Subcutaneous abdominal adipose tissue (tissue), 5 donors: ENCODE measurements around the gene IQCK.
A peak's percentile ranks its signal among the peaks of the same experiment; 100 is the strongest.

Experiments
- H3K27ac ChIP-seq: one replicate; pipeline ENCODE4 v1.7.0; 2013; ENCODE audit warnings: low read depth, mild to moderate bottlenecking, inconsistent platforms, low read length, moderate library complexity
- H3K27me3 ChIP-seq, 5 donors: one replicate each; pipeline ENCODE4 v1.7.0; 2013; ENCODE audit warnings: low read length in 5 of 5, inconsistent platforms in 1 of 5; ENCODE audit not compliant: control insufficient read depth in 5 of 5, insufficient read depth in 4 of 5
- H3K36me3 ChIP-seq, 5 donors: one replicate each; pipeline ENCODE4 v1.7.0; 2013; ENCODE audit warnings: low read length in 5 of 5; ENCODE audit not compliant: control insufficient read depth in 5 of 5, insufficient read depth in 5 of 5
- H3K4me1 ChIP-seq, 5 donors: one replicate each; pipeline ENCODE4 v1.7.0; 2013; ENCODE audit warnings: low read length in 5 of 5, mild to moderate bottlenecking in 3 of 5, moderate library complexity in 1 of 5; ENCODE audit not compliant: control insufficient read depth in 5 of 5, insufficient read depth in 5 of 5
- H3K4me3 ChIP-seq, 5 donors: one replicate each; pipeline ENCODE4 v1.7.0; 2013; ENCODE audit warnings: low read length in 5 of 5, low read depth in 1 of 5
- H3K9ac ChIP-seq, 5 donors: one replicate each; pipeline ENCODE4 v1.7.0; 2013; ENCODE audit warnings: low read length in 5 of 5, mild to moderate bottlenecking in 4 of 5, moderate library complexity in 3 of 5
- H3K9me3 ChIP-seq, 5 donors: one replicate each; pipeline ENCODE4 v1.7.0; 2013; ENCODE audit warnings: low read length in 5 of 5; ENCODE audit not compliant: control insufficient read depth in 5 of 5
- donor health status: healthy.
- donor health status: healthy.
- donor health status: healthy.
- donor health status: healthy.
- donor health status: healthy.

Gene IQCK

GRCh38 chr16:19707569-19708295 is 10.3 kb upstream of the IQCK start:
- H3K9me3 ChIP-seq: no peaks in the 10 kb centered on the region
- no peak overlapping the region for H3K9ac ChIP-seq
- H3K27ac ChIP-seq: no peak overlapping the region
- H3K27me3 ChIP-seq: no peaks in the 10 kb centered on the region
- no peak overlapping the region for H3K4me3 ChIP-seq
- peaks cover 8 to 66% (median 34%) of the 10 kb centered on the region in 5 donors for H3K4me1 ChIP-seq
- H3K36me3 ChIP-seq: peaks cover 0 to 57% (median 49%) of the 10 kb centered on the region in 5 donors

GRCh38 chr16:19708296-19709205 is 9.5 kb upstream of the IQCK start:
- H3K9me3 ChIP-seq: no peaks in the 10 kb centered on the region
- peaks cover 8 to 62% (median 31%) of the 10 kb centered on the region in 5 donors for H3K4me1 ChIP-seq
- no peak overlapping the region for H3K4me3 ChIP-seq
- H3K9ac ChIP-seq: no peak overlapping the region
- H3K27me3 ChIP-seq: no peaks in the 10 kb centered on the region
- H3K36me3 ChIP-seq: peaks cover 0 to 58% (median 47%) of the 10 kb centered on the region in 5 donors
- H3K27ac ChIP-seq: no peak overlapping the region

- H3K4me3 ChIP-seq: no peak overlapping the region
- no peak overlapping the region for H3K9ac ChIP-seq
- H3K27ac ChIP-seq: peak overlapping the region; percentile 60
- no peaks in the 10 kb centered on the region for H3K9me3 ChIP-seq
- H3K27me3 ChIP-seq: no peaks in the 10 kb centered on the region
- peaks cover 0 to 65% (median 44%) of the 10 kb centered on the region in 5 donors for H3K36me3 ChIP-seq
- H3K4me1 ChIP-seq: peaks cover 4 to 52% (median 21%) of the 10 kb centered on the region in 5 donors
These were observed 8.5 kb upstream of the IQCK start for GRCh38 chr16:19709381-19710136.

GRCh38 chr16:19710191-19710908 is 7.7 kb upstream of the IQCK start:
- no peak overlapping the region for H3K9ac ChIP-seq
- H3K27me3 ChIP-seq: no peaks in the 10 kb centered on the region
- H3K36me3 ChIP-seq: peaks cover 0 to 59% (median 38%) of the 10 kb centered on the region in 5 donors
- peaks cover 0 to 44% (median 13%) of the 10 kb centered on the region in 5 donors for H3K4me1 ChIP-seq
- H3K9me3 ChIP-seq: no peaks in the 10 kb centered on the region
- H3K27ac ChIP-seq: peak overlapping the region; percentile 60
- no peak overlapping the region for H3K4me3 ChIP-seq

GRCh38 chr16:19710991-19711545 is 7.0 kb upstream of the IQCK start:
- H3K27ac ChIP-seq: peak overlapping the region; percentile 24

GRCh38 chr16:19711643-19712042 is 6.4 kb upstream of the IQCK start:
- Histone ChIP-seq H3K9me3 (no peaks in the 10 kb centered on the region), H3K4me1 (peaks cover under 1 to 46% (median 12%) of the 10 kb centered on the region in 5 donors), H3K27me3 (no peaks in the 10 kb centered on the region), H3K4me3 (no peak overlapping the region), H3K9ac (no peak overlapping the region), H3K36me3 (peaks cover 0 to 57% (median 33%) of the 10 kb centered on the region in 5 donors), H3K27ac (peak overlapping the region; percentile 24)

More at GRCh38 chr16:19710991-19711545, 7.0 kb upstream of the IQCK start:
- Histone ChIP-seq H3K36me3 (peaks cover 0 to 59% (median 33%) of the 10 kb centered on the region in 5 donors), H3K9ac (no peak overlapping the region), H3K27me3 (no peaks in the 10 kb centered on the region), H3K4me3 (no peak overlapping the region), H3K4me1 (peaks cover 0 to 41% (median 9%) of the 10 kb centered on the region in 5 donors), H3K9me3 (no peaks in the 10 kb centered on the region)

GRCh38 chr16:19712418-19713058 is 5.5 kb upstream of the IQCK start:
- Histone ChIP-seq H3K9ac (peak overlapping the region in 1 of 5 donors; percentile 1), H3K4me1 (peaks cover 4 to 55% (median 21%) of the 10 kb centered on the region in 5 donors), H3K36me3 (peaks cover 0 to 51% (median 29%) of the 10 kb centered on the region in 5 donors)

GRCh38 chr16:19713697-19714096 is 4.4 kb upstream of the IQCK start:
- Histone ChIP-seq H3K9me3 (no peaks in the 10 kb centered on the region), H3K9ac (no peak overlapping the region), H3K27me3 (no peaks in the 10 kb centered on the region), H3K36me3 (peaks cover 0 to 46% (median 26%) of the 10 kb centered on the region in 5 donors), H3K4me1 (peaks cover 4 to 53% (median 22%) of the 10 kb centered on the region in 5 donors), H3K4me3 (no peak overlapping the region), H3K27ac (no peak overlapping the region)

More at GRCh38 chr16:19712418-19713058, 5.5 kb upstream of the IQCK start:
- H3K9me3 ChIP-seq: no peaks in the 10 kb centered on the region
- H3K4me3 ChIP-seq: no peak overlapping the region
- H3K27ac ChIP-seq: no peak overlapping the region
- H3K27me3 ChIP-seq: no peaks in the 10 kb centered on the region
